ENCODE measurements around the gene TTBK1.

DNA sequence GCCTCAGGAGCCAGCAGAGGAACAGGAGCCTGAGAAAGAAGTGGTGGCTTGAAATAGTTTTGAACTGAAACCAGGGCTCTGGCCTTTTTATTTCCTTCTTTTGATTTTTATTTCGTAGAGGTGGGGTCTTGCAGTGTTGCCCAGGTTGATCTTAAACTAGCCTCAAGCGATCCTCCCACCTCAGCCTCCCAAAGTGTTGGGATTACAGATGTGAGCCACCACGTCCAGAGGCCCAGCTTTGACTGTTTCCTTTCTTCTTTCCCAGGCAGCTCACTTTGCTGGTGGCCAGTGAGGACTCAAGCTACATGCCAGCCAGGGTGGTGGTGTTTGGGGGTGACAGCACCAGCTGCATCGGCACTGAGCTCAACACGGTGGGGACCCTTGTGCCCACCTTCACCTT lies 40.8 kb upstream of the TTBK1 start:
- TF ChIP-seq ZMAT4 (CRISPR knock-in tag; IDR thresholded peaks at IDR 0.05) (no peak), JUN (CRISPR knock-in tag; IDR thresholded peaks at IDR 0.05) (no peak), GABPB1 (CRISPR knock-in tag; IDR thresholded peaks at IDR 0.05) (no peak), IRF1 (CRISPR knock-in tag; IDR thresholded peaks at IDR 0.05) (no peak), MAX (CRISPR knock-in tag; IDR thresholded peaks at IDR 0.05) (no peak), CTCF (IDR thresholded peaks at IDR 0.05) (no peak), NR2C2 (CRISPR knock-in tag; IDR thresholded peaks at IDR 0.05) (no peak), TEAD4 (CRISPR knock-in tag; IDR thresholded peaks at IDR 0.05) (no peak), CREB1 (CRISPR knock-in tag; IDR thresholded peaks at IDR 0.05) (no peak), USF1 (CRISPR knock-in tag; IDR thresholded peaks at IDR 0.05) (no peak), GTF2I (CRISPR knock-in tag; conservative IDR thresholded peaks at IDR 0.05) (no peak), ELF4 (CRISPR knock-in tag; IDR thresholded peaks at IDR 0.05; ENCODE audit: low read depth) (no peak)
- TF ChIP-seq, protein P1, sequence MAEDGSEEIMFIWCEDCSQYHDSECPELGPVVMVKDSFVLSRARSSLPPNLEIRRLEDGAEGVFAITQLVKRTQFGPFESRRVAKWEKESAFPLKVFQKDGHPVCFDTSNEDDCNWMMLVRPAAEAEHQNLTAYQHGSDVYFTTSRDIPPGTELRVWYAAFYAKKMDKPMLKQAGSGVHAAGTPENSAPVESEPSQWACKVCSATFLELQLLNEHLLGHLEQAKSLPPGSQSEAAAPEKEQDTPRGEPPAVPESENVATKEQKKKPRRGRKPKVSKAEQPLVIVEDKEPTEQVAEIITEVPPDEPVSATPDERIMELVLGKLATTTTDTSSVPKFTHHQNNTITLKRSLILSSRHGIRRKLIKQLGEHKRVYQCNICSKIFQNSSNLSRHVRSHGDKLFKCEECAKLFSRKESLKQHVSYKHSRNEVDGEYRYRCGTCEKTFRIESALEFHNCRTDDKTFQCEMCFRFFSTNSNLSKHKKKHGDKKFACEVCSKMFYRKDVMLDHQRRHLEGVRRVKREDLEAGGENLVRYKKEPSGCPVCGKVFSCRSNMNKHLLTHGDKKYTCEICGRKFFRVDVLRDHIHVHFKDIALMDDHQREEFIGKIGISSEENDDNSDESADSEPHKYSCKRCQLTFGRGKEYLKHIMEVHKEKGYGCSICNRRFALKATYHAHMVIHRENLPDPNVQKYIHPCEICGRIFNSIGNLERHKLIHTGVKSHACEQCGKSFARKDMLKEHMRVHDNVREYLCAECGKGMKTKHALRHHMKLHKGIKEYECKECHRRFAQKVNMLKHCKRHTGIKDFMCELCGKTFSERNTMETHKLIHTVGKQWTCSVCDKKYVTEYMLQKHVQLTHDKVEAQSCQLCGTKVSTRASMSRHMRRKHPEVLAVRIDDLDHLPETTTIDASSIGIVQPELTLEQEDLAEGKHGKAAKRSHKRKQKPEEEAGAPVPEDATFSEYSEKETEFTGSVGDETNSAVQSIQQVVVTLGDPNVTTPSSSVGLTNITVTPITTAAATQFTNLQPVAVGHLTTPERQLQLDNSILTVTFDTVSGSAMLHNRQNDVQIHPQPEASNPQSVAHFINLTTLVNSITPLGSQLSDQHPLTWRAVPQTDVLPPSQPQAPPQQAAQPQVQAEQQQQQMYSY (CRISPR knock-in tag; IDR thresholded peaks at IDR 0.05): no peak

All from WTC11 (cell line).